Measurements from ENCODE around the gene KLHL40. TPM values are rescaled to one million over a fixed set of nuclear protein-coding genes. Genes with fewer than 3 reads are reported as not detected.

The KLHL40 gene
- total RNA-seq, 4 donors from 2014 or later: 0.17 TPM; not detected in 3

DNA sequence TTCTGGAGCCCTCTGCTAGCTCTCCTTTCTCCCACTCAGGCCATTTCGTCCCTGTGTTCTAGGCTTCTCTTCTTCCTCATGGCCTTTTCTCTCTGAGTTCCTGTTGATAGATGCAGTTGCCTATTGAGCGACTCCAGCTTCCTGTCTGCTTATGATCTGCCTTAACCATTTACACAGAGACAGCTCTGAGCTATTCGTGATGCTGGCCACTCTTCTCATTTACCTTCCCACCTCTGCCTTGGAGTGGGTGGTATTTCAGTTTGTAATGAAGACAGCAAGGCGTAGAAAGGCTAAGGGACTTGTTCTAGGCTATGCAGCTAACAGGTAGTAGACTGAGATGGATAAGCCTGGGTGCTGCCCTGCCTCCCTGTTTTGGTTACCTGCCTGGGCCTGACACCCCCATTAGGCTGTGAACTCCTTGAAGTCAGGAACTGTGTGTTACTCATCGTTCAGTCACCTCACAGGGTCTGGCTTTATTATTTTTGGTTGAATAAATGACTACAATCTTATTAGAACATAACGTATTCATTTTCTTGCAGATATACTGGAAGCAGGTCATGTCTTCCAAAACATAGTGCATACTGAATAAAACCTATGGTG, 44.5 kb upstream of the KLHL40 start:
- no peaks in the 10 kb centered on the region for H3K27me3 ChIP-seq
- no peaks in the 10 kb centered on the region for H3K9me3 ChIP-seq
- 87% methylated on average over 6 of the region's 6 CpGs for whole genome bisulfite sequencing
- H3K36me3 ChIP-seq: peaks cover 72 to 100% (median 94%) of the 10 kb centered on the region in 4 donors
- intact Hi-C loops (cut with DNase I): no loop called here
- no peak overlapping the region for H3K27ac ChIP-seq (replicated peaks in 1 of 4)
- peaks cover 0 to 14% (median 0%) of the 10 kb centered on the region in 4 donors for H3K4me1 ChIP-seq
- H3K4me3 ChIP-seq: no peak overlapping the region
- TF ChIP-seq, protein P1, sequence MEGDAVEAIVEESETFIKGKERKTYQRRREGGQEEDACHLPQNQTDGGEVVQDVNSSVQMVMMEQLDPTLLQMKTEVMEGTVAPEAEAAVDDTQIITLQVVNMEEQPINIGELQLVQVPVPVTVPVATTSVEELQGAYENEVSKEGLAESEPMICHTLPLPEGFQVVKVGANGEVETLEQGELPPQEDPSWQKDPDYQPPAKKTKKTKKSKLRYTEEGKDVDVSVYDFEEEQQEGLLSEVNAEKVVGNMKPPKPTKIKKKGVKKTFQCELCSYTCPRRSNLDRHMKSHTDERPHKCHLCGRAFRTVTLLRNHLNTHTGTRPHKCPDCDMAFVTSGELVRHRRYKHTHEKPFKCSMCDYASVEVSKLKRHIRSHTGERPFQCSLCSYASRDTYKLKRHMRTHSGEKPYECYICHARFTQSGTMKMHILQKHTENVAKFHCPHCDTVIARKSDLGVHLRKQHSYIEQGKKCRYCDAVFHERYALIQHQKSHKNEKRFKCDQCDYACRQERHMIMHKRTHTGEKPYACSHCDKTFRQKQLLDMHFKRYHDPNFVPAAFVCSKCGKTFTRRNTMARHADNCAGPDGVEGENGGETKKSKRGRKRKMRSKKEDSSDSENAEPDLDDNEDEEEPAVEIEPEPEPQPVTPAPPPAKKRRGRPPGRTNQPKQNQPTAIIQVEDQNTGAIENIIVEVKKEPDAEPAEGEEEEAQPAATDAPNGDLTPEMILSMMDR (IDR thresholded peaks at IDR 0.05): no peak
- TF ChIP-seq POLR2A (IDR thresholded peaks at IDR 0.05; ENCODE audit: low read depth): no peak
- no peak for TF ChIP-seq EP300 (IDR thresholded peaks at IDR 0.05)
- no peak for TF ChIP-seq POLR2AphosphoS5 (IDR thresholded peaks at IDR 0.05)
- no peak for DNase-seq (ENCODE audit: extremely low spot score)

DNA sequence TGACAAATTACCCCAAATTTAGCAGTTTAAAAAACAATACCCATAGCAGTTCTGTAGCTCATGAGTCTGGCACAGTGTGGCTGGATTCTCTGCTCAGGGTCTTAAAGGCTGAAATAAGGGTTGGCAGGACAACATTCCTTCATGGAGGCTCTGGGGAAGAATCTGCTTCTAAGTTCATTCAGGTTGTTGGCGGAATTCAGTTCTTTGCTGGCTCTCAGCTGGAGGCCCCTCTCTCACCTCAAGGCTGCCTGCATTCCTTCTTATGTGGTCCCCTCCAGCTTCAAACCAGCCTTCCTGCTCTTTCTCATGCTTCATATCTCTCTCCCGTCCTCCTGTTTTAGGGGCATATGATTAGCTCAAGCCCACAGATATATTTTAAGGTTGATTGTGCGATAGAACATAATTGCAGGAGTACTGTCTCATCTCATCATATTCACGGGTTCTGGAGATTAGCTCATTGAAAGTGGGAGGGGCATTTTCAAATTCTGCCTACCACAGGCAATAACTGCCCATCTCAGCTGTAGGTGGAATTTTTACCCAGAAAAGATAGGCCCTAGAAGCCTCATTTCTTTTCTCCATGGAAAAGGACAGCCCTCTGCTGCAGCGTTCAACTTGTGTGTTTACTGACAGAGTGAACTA, 37.4 kb upstream of the KLHL40 start:
- no peaks in the 10 kb centered on the region for H3K27me3 ChIP-seq
- WGBS: 80% methylated on average over 5 of the region's 5 CpGs
- peaks cover 37 to 71% (median 57%) of the 10 kb centered on the region in 4 donors for H3K36me3 ChIP-seq
- no peak for DNase-seq (ENCODE audit: extremely low spot score)
- intact Hi-C loops (cut with DNase I): no loop called here
- H3K4me1 ChIP-seq: peaks cover 23 to 38% (median 33%) of the 10 kb centered on the region in 4 donors
- TF ChIP-seq POLR2AphosphoS5 (IDR thresholded peaks at IDR 0.05) (no peak), POLR2A (IDR thresholded peaks at IDR 0.05; ENCODE audit: low read depth) (no peak), EP300 (IDR thresholded peaks at IDR 0.05) (no peak)
- TF ChIP-seq, protein P1 (IDR thresholded peaks at IDR 0.05): no peak
- H3K9me3 ChIP-seq: no peaks in the 10 kb centered on the region
- no peak overlapping the region for H3K4me3 ChIP-seq
- peak overlapping the region in 2 of 4 donors; percentile 13 to 23 for H3K27ac ChIP-seq (replicated peaks in 1 of 4)

DNA sequence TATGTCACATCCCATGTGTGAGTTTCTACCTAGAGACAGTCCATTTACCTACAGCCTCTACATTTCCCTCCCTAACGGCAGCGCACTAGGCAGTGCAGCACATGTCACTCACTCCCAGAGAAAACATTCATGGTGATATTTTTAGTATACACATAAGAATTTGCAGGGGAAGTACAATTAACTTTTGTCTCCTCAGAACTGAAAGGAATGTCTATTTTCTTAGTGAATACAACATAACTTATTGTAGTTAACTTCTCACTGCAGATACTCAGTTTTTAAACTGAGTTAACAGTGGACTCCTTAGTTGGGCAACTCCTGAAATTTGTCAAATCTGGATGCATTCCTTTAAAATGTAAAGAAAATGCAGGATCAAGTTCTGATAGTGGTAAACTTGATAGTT, 36.3 kb upstream of the KLHL40 start:
- Histone ChIP-seq H3K27ac (replicated peaks in 1 of 4) (no peak overlapping the region), H3K9me3 (no peaks in the 10 kb centered on the region), H3K4me1 (peaks cover 30 to 45% (median 41%) of the 10 kb centered on the region in 4 donors), H3K4me3 (no peak overlapping the region), H3K27me3 (no peaks in the 10 kb centered on the region), H3K36me3 (peaks cover 28 to 60% (median 46%) of the 10 kb centered on the region in 4 donors)
- intact Hi-C loops (cut with DNase I): no loop called here
- DNase-seq (ENCODE audit: extremely low spot score): no peak
- 85% methylated on average over 2 of the region's 2 CpGs for WGBS
- TF ChIP-seq, protein P1 (IDR thresholded peaks at IDR 0.05): no peak
- TF ChIP-seq EP300 (IDR thresholded peaks at IDR 0.05): no peak
- TF ChIP-seq POLR2AphosphoS5 (IDR thresholded peaks at IDR 0.05): no peak
- TF ChIP-seq POLR2A (IDR thresholded peaks at IDR 0.05; ENCODE audit: low read depth): no peak

DNA sequence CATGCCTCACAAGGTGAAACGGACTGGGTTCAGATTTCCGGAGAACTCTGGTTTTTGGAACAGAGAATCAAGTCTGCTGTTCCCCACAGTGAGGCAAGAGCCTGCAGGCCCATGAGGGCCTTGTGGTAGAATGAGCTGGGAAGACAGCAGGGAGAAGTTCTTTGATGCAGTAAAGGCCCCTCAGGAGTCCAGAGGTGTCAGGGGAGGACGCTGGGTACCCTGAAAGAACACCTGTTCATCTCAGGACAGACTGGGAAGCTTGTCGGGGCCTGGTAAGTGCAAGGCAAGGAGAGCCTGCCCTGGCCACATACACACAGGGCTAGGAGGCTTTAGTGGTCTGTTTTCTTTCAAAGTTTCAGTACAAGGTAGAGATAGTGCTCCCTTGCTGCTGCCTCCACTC, 35.6 kb upstream of the KLHL40 start:
- H3K4me1 ChIP-seq: peaks cover 31 to 47% (median 43%) of the 10 kb centered on the region in 4 donors
- no peak overlapping the region for H3K4me3 ChIP-seq
- intact Hi-C loops (cut with DNase I): loop anchor here (5.0 kb wide), 3 partner anchors 47 to 93 kb away; partner anchors contain the start of genes NKTR and SEC22C
- peaks cover 21 to 53% (median 38%) of the 10 kb centered on the region in 4 donors for H3K36me3 ChIP-seq
- 84% methylated on average over 2 of the region's 4 CpGs for WGBS
- TF ChIP-seq EP300 (IDR thresholded peaks at IDR 0.05) (no peak), POLR2A (IDR thresholded peaks at IDR 0.05; ENCODE audit: low read depth) (no peak), POLR2AphosphoS5 (IDR thresholded peaks at IDR 0.05) (no peak)
- TF ChIP-seq, protein P1 (IDR thresholded peaks at IDR 0.05): no peak
- DNase-seq (ENCODE audit: extremely low spot score): no peak
- no peaks in the 10 kb centered on the region for H3K9me3 ChIP-seq
- H3K27me3 ChIP-seq: no peaks in the 10 kb centered on the region
- H3K27ac ChIP-seq (replicated peaks in 1 of 4): no peak overlapping the region

Data from esophagus muscularis mucosa (tissue), 4 donors.